Glomerular endothelial cell (primary cell): ENCODE measurements around the gene DNAH5. TPM values are rescaled to one million over a fixed set of nuclear protein-coding genes. Genes with fewer than 3 reads are reported as not detected.

Source experiments
- DNase-seq: peaks from one replicate; pipeline ENCODE4 v3.0.0-alpha.2; 2011; ENCODE audit warnings: low read depth, low spot score; ENCODE audit errors: extremely low read depth
- total RNA-seq: library from RNA; depleted of rRNA; stranded (reverse); fragments of >200 nt; gene quantifications from 2 replicates; pipeline ENCODE4 v1.2.3, GENCODE V29; 2015

The DNAH5 gene
- total RNA-seq, 1 donor from 2014 or later, result 2.0 TPM

DNA sequence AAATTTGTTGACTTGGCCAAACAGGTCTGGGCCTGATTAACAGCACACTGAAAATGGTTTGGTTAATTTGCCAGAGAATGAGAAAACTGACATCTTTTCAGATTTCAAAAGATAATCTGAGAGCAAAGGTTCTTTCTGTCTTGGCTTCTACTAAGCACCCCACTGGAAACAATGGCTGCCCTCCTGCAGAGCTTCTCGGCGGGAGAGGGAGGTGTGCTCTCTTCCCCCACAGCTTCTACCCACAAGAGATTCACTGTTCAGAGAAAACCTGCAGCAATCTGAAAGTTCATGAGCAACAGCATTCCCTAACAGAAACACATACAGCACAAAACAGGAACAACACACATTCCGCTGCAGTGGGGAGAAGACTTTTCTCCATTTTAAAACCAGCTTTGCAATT, 3.0 kb downstream of the DNAH5 start:
- DNase-seq, result no peak

DNA sequence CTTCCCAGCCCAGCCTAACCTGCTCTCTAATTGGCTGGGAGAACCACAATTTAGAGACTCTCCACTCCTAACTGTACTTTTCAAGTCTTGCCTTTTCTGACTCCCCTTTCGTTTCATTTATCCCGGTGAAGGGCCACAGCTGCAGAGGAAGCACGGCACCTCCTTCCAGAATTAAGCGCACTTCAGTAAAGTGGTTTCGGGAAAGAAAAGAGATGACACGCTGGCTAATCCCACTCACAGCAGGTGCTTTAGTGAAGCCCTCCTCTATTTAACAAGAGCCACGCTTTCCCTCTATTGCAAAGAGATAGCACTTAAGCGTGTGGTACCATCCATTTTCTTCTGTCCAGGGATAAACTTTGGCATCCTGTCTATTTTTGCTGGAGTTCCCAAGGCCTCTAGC, 4.8 kb downstream of the DNAH5 start:
- no peak for DNase-seq

DNA sequence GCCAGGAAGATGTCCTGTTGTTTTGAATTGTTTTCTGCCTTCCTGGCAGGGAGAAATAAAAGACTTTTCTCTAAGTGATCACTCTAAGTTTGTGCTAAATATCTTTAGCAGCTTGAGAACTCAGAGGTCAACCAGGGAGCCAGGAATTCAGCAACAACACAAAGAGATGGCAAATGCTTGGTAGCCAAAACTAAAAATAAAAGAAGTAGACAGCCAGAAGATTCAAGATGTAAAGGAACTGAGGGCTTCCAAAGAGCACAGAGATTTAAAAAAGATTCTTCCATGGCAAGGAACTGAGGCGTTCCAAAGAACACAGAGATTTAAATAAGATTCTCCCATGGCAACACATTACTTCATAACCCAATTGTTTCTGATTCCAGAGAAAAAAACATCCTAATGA, 9.6 kb downstream of the DNAH5 start:
- no peak for DNase-seq

DNA sequence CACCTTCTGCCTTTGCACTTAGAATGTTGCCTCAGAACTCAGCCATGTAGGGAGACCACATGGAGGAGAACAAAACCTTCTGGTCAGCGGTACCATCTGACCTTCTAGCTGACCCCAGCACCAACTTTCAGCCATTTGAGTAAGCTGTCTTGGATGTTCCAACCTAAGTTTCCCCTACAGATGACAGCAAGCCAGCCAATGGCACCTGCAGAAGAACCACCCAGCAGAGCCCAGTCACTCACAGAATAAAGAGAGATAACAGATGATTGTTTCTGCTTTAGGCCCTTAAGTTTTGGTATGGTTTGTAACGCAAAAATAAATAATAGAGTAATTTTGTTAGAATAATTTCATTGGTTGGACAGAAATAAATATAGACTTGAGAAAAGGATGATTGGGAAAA, 10.4 kb downstream of the DNAH5 start:
- DNase-seq, result no peak

DNA sequence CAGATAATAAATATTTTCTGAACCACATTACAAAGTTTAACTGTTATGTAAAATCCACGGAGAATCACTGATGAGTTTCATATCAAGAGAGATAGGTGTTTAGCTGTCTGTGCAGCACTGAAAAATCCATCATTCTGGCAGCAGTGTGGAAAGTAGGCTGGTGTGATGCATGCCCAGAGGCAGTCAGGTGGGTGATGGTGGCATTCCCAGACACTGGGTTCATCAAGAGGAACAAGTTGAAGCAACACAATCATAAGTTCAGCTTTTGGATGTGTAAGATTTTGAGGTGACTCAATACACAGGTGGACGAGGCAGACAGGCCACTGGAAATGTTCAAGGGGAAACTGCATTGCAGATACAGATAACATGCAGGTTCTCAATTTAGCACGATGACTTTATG, 11.9 kb downstream of the DNAH5 start:
- DNase-seq, result no peak

DNA sequence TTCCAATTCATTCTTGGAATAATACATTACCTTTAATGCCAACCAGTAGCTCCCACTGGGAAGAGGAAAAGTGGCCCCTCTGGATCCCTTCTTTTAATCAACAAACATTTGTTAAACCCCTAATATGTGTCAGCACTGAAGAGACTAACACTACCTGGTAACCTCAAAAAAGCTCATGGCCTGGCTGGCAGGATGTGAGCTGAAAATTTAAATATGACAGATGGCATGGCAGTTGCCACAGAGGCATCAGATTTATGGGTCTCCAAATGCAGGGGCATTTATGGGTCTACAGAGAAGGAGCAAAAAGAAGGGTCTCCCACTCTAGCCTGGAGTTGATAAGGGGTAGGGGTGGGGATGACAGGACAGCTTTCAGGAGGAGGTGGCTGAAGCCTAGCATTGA, 12.5 kb downstream of the DNAH5 start:
- DNase-seq, result no peak

DNA sequence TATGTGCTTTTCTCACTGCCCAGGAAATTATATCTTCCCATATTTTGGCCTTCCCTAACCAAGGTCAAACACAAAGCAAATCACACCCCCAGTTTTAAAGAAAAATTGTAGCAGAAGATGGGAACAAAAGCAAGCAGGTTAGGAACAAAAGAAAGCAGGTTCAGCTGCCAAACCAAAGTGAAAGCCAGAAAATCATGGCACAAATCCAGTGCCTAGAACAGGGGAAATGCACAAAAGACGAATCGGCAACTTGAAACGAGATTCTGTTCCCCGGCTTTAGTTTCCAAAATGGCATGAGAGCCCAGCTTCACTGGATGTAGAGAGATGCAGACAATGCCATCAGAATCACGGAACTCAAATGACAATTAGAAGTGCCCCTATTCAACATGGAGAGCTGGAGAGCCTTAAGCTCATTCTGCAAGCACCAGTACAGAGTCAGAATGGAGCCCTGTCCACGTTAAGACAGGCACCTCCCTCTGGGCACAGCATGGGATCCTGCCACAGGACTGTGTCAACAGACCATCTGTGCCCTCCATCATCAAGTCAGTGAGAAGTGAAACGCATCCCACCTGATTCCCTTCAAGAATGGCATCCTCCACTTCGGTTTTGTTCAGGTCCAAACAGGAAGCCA, 13.8 kb downstream of the DNAH5 start:
- DNase-seq, result no peak

DNA sequence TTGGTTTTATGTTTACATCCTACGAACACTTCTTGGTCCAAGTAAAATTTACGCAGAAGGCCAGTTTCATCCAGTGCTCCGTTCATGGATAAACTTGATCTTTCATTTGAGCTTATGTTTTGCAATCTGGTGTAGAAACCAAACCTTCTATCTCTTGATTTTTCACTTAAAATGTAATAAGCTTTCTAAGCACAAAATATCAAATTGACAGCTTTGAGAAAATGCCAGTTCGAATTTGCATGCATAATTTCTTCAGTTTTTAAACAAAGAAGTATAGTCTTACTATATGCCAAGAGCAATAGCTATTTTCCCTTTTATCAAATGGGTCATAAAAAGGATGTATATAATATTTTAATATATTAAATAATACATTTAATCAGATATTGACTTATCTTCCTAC, 17.8 kb downstream of the DNAH5 start:
- DNase-seq, result no peak

DNA sequence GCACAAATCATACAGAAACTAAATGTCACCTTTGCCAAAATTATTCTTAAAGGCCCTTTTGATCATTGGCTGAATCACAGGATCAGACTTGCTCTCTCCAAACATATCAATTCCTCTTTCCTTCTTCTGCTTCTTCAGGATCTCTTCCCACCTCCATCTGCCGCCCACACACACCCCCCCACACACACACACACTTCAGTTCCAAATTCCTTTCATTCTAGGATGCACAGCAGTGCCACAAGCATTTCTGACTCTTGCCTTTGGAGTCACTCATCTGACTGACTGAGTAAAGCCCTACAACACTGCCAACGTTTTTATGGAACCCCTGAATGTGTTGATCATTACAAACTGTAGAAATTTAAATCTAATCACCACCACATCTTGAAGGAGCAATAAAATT, 22.9 kb downstream of the DNAH5 start:
- no peak for DNase-seq

DNA sequence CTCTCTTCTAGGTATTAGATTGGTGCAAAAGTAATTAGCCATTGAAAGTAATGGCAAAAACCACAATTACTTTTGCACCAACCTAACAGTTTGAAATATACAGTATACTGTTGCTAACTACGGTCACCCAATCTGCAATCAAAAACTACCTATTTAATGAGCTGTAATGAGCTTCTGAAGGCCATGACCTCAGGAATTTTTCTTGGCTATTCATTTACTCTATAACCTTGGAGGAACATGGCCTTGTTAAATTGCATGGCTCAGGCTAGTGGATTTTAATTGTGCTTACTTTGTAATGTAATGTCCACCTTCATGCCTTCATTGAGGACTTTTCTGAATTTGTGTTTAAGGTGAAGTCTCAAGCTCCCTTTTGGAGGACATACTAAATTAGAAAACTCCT, 24.7 kb downstream of the DNAH5 start:
- DNase-seq, result no peak

DNA sequence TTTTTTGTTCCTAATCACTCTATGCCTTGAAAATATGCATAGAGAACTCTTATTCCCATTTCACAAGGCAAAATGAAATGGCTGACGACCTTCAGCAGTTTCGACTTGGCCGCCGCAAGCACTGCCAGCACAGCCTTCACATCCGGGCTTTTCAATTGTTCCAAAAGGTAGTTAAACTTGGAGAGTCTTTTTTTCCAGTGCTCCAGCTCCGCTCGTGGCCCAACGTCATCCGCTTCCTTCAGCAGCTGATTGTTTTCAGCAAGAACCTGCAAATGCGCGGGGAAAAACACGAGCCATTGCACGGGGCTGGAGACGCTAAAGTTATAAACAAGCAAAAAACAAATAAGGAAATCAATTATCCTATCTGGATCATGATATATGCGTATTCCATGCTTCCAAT, 25.4 kb downstream of the DNAH5 start:
- no peak for DNase-seq

DNA sequence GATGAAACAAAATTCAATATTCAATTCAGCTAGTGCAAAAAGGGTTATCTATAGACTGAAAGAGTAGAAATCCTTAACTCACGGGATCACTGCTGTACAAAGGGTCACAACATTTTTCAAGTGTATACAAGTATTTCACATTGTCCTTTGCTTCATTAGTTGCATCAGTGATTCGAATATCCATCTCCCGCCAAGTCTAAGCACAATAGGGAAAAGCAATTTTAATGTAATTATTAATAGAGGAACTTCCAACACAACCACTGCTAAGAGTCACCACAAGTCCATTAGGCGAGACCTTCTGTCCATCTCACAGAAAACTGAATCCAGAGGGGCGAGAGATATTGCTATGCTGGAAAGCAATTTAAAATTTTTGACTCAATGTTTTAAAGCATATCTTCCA, 27.4 kb downstream of the DNAH5 start:
- DNase-seq, result no peak

DNA sequence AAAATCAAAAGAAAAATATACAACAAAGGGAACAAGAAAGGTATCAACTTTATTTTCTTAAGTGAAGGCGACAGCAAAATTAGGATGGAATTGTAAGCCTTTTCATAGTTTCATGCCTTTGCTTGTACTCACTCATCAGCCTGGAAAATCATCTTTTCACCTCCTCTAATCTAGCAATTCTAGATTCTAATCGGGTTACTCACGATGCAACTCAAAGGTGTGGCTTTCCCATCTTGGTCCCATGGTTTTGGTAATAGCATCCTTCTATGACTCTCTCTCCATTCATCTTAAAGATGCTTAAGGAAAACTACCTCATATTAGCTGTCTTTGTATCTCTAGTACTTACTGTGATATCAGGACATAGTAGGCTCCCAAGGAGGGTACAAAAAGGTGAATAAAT, 30.5 kb downstream of the DNAH5 start:
- no peak for DNase-seq

DNA sequence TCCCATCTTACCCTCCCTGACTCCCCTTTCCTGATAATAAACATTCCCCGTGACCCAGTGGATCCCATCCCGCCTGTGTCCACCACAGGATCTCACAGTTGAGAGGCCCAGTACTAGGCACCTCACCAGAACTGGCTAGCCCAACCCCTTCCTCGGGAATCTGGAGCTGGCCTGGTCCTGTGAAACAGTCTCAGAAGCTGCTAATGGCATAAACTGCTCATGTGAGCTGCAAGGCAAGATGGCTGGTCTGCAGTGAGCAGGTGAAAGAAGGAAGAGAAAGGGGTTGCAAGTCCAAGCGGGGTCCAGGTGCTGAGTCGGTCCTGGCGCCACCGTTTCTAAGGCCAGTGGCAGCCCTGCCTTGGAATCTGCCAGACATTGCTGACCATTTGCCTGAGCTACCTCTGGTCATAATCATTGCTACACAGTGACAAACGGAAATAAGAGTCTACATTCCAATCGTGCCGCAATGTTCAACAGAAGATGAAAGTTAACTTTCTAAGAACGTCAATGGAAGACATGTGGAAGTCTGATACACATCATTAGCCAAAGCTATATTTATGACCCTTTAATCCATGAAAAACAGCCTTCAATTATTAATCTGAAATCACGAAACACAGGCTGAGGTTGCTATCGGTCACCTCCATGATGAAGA, 33.7 kb downstream of the DNAH5 start:
- no peak for DNase-seq

DNA sequence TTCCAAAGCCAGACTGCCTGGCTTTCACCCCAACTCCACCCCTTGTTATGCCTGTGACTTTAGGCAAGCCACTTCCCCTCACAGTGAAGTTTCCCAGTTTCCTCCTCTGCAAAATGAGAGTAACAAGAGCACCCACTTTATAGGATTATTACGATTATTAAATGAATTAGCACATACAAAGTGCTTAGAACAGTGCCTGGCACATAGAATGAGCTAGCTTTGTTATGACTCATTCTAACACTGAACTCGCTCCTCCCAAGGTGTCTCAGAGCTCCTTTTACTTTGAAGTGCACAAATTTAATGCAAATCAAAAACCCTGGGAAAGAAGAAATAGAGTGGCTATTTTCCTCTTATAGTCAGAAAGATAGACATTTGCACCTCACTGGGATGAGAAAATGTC, 34.3 kb downstream of the DNAH5 start:
- DNase-seq, result no peak

DNA sequence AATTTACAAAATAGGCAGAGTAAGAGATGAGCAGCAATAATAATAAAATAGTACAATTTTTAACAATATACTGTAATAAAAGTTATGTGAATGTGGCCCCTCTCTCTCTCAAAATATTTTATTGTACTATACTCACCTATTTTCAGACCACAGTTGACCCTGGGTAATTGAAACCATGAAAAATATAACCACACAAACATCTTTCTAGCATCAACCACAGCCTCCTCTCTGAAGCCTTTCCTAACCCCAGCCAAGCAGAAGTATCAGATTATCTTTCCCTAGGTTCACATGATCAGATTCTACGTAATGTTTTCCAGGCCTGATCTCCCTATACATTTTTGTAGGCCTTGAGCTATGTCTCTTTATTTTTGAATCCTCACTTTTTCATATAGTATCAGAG, 35.2 kb downstream of the DNAH5 start:
- DNase-seq, result no peak

DNA sequence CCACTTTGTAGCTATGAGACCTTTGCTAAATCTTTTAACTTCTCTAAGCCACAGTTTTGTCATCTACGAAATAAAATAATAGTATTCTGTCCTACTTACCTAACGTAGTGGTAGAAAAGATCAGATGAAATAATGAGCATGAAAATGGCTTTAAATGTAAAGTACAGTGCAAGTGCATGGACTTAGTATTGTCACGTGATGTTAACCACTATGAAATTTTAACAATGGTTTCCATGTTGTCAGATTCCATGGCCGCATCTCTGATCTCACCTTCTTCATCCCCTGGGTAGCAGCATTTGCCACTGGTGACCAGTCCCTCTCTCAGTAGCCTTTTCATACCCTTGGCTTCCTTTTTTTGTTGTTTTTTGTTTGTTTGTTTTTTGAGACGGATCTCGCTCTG, 45.9 kb downstream of the DNAH5 start:
- no peak for DNase-seq

DNA sequence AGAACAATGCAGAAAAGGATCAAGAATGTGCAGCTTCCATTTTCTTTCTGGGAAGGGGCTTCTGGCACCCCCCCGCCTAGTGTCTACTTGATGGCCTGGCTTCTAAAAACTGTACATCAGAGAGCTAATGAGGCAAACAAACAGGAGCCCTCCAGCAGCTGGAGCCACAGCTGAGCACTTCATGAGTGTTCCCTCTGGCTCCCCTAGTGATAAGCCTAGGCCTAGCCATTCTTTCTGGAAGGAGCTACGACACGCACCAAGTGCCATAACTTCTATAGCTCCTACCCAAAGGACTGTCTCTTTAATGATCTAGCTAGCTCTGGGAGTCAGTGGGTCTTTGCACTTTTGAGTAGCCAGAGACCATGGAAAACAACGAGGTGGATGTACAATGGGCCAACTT, 66.1 kb downstream of the DNAH5 start:
- DNase-seq, result no peak

DNA sequence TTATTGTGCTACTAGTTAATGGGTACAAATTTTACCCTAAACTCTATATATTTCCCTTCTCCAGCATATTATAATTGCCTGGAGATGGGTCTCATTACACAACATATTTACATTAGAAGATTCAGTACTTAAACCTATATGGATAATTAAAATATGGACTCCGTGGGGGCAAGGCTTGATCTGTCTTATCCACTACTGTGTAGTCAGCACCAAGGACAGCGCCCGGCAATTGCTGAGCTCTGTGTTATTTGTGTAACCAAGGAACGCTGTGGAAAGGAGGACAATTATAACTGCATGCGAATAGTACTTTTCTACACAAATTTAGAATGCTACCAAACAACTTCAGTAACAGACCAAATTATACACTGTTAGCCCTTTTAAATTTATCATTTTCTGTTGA, 77.7 kb downstream of the DNAH5 start:
- no peak for DNase-seq

DNA sequence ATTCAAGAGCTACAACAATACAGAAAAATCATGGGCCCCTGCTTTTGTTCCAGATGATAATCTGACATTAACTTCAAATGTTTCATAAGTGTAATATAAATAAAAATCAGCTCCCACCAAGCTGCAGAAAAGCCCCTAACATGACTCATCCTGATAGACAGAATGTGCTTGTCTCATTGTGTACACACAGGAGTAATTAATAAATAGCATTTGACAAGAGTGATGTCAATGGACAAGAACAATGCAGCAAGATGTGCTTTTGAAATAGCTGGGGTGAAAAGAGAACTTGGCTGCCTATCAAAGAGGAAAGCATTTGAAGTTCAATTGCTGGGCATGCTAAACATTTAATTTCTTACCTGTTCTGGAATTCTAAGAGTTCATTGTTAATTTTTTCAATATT, 79.2 kb downstream of the DNAH5 start:
- DNase-seq, result no peak

DNA sequence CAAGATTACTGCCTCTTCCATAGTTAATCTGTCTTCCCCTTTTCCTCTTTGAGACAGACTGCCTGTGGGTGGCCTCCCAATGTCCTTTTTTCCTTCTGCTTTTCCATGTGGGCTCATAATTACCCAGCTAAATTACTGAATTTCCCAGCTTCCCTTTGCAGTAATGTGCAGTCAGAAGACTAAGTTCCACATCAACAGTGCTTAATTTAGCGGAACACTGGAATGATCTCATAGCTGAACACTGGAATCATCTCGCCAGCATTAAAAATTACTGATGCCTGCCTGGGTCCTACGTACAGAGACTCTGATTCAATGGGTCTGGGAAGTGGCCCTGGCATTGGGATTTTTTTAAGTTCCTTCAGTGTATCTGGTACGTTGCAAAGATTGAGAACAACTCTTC, 84.3 kb downstream of the DNAH5 start:
- no peak for DNase-seq

DNA sequence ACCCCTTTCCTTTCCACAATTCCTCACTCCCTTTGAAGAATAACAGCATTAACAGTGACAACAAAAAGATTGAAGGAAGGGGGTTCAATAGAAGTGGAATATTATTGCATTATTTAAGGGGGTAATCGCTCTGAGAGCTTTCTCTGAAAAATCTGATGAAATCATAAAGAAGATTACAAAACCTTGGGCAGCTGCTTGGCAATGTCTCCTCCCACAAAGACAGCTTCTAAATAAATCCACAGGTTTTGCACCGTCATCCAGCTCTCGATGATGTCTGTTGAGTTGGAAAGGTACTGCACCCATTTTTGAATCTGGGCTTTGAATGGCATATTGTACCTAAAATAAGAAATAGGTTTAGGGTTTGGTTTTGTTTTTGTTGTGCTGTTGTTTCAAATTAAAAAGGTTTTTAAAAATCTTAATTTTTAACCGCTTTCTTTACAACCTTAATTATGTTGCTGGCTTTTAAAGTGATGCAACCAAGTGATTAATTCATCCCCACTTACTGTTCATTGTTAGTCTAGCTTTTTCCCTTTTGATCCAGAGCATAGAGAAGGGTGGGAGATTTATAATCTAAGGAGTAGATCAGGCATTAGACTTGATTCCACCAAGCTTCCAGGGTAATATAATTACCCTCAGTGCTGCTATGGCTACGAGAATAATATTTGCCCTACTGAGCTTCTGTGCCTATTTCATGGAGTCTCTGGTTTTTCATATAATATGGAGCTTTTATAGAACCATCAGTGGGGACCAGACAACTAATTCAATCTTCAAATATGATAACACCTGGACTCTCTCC, 85.0 kb downstream of the DNAH5 start:
- no peak for DNase-seq
